ENCODE data around the gene MAP3K14. TPM values are rescaled to one million over a fixed set of nuclear protein-coding genes. Genes with fewer than 3 reads are reported as not detected.

MAP3K14 gene
- total RNA-seq, 1 donor from 2014 or later, result 1.4 TPM

DNA sequence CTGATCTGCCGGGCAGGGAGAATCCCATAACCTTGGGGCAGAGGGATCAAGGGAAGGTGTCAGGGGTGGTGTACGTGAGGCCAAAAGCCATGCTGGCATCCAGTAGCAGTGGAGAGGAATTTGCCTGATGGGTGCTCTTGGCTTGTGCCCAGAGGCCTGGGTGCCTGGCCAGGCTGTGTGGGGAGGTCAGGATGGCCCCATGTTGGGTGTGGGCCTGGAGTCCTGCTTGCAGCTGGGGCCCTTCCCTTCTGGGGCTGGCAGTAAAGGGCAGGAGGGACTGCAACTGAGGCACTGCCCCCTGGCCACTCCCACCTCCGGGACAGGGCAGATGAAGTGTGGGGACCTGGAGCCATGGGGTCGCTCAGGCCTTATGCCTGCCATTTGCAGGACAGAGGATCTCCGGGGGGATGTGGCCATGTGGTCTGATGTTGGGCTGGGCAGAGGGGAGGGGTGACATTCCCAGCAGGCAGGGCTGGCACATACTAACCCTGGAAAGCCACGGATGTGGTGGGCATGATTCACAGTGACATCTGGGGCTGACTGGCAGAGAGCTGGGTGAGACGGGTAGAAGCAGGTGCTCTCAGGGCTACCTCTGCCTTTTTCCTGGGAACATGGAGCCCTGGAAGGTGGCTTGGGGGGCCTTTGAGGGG is 91.6 kb downstream of the MAP3K14 start:
- no peak for DNase-seq (ENCODE audit: low read depth in 2 of 2)

DNA sequence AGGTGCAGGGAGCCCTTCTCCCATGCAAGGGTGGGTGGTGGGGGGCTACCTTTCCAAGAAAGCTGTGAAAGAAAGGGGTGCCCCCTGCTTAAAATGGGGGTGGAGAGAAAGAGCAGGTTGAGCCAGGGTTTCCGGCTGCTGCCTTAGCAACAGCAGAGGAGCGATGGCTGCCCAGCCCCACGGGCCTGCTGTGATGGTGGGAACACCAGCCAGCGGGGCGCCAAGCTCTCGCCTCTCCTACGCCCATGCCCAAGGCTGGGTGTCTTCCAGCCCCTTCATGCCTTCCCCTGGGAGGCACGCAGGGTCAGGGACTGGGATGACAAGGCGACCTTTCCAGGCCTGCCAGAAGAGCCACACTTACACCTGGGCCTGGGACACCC is 92.2 kb downstream of the MAP3K14 start:
- DNase-seq (ENCODE audit: low read depth in 2 of 2), result no peak

DNA sequence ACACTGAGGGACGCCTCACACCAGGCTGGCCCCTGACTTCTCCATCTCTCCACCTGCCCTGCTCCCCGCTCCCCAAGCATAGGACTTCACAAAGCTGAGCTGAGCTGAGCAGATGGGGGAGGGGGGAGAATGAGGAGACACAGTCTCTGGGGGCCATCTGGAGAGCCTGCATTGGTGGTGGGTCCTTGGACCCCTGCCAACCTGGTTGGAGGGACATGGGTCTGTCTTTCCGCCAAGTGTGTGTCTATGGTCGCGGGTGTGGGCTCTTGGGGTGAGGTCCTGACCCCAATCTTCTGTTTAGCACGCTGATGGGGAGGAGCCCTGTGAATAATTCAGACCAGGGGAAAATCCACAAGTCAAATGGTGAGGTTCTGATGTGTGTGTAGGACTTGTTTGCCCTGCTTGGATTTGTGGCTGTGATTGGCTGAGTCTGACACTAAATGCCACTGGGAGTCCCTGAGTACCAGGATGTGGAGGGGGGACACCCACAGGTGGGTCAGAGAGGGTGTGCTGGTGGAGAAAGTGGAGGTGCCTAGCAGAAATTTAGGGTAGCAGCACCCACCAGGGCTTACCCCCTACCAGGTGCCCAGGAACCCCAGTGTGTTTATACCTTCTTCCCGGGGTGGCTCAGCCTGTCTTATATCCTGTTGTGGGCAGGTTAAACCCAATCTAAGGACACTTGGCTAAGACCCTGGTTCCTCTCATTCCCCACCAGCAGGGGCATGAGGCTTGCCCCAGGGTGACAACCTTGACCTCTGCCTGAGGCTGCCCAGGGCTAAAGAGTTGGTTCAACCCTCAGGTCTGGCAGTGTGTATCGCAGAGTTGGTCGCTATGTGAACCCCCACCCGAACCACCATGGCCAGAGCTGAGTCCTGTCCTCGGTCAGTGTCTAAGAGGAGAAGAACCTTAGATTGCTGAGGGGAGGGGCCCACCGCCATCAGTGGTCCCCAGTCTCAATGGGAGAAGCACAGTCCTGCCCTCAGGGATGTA is 93.0 kb downstream of the MAP3K14 start:
- no peak for DNase-seq (ENCODE audit: low read depth in 2 of 2)

DNA sequence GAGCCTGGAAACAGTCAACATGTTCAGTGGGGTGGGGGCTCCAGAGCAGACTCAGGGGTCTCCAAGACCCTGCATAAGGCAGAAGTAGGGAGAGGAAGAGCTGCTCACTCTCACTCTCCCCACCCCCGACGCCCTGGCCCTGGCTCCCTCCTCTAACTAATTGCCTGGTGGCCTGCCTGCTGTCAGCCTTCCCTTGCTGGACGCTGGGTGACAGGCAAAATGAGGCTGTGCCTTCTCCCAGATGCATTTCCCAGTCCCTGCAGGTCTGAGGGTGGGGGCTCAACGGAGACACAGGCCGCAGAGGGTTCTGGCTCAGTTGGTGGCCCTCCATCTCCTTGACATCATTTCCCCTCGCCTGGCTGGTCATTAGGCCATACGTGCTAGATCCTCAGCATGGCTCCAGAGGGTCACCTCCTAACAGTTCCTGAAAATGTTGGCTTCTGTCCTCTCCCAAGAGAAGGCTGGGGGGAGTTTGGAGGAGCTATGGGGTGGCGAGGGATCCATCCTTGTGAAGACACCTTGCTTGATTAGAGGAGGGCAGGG is 93.8 kb downstream of the MAP3K14 start:
- no peak for DNase-seq (ENCODE audit: low read depth in 2 of 2)

DNA sequence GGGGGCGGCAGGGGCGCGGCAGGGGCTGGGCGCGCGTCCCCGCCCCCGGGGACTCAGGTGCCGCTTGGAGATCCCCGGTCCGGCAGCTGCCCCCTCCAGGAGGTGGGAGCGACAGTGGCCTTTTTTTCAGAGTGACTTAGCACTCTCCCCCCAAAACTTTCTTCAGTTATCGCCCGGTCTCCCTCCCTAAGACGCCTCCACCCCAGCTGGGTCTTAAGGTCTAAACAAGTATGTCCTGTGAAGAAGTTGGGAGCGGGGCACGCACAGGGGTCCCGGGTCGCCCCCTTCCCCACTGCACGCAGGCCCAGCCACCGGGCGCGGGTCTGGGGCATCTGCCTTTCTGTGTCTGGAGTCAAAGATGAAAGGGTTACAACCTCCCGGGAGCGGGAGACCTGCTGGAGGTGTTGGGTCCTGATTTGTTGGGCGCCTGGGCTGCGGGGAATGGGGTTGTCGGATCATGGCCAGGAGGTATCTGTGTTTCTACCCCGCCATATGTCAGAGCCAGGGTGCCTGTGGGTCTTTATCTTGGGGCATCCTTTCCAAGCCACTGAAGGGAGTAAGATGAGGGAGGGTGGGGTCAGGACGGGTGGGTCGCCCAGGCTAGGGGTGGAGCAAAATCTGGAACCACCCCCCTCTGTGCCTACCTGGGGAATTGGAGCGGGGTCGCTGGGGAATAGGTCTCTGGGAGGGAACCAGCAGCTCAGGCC is 94.4 kb downstream of the MAP3K14 start:
- DNase-seq (ENCODE audit: low read depth in 2 of 2), result no peak

DNA sequence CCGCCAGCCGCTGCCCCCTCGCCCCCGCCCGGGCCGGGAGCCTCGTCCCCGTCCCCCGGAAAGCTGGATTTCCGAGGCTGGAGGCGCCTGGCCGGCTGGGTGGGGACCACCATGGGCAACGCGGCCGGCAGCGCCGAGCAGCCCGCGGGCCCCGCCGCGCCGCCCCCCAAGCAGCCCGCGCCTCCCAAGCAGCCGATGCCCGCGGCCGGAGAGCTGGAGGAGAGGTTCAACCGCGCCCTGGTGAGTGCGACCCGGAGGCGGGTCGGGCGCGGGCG is 94.9 kb downstream of the MAP3K14 start:
- no peak for DNase-seq (ENCODE audit: low read depth in 2 of 2)

DNA sequence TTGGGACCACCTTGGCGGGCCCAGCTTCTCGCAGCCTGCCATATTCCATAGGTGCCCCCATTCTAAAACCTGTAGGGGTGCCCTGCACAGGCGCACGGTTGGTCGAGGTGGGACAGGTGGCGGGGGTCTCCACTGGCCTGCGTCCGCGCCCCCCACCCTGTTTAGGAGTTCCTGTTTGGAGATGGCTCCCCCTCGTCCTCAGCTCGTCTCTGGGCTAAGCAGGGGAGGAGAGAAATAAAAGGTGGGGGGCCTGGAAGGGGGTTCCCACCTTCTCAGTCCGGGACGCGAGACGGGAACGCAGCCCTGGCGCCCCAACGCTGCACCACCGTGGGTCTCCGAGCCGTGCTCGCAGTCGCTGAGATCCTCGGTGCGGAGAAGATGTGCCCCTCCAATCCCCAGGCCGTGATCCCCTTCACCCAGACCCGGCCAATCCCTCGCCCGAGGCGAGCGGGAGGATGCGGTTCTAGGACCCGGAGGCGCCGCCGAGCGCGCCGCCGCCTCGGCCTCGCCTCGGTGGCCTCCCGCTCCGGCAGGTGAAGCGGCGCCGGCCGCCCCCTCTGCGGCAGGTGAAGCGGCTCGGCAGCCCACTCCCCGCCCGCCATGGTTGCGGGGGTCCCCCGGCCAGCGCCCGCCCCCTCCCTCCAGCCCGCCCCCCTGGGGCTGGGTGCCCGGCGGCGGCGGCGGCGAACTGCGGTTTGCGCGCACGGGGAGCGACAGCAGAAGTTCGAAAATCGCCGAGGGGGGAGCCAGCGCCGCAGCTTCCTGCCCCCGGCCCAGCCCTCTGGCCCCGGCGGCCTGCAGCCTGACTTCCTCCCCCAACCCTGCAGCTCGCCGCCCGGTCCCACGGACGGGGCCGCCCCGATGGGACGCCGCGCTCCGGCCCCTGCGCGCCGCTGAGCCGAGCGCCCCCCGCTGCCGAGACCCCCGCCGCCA is 95.5 kb downstream of the MAP3K14 start, which contains the start of gene FMNL1:
Gene FMNL1 (plus strand): TSS at position 805 of the 933 bp plus-strand sequence. CDS start 240 bp downstream, outside the sequence.
- DNase-seq (ENCODE audit: low read depth in 2 of 2), result peak in 1 of 2 donors; percentile 11

DNA sequence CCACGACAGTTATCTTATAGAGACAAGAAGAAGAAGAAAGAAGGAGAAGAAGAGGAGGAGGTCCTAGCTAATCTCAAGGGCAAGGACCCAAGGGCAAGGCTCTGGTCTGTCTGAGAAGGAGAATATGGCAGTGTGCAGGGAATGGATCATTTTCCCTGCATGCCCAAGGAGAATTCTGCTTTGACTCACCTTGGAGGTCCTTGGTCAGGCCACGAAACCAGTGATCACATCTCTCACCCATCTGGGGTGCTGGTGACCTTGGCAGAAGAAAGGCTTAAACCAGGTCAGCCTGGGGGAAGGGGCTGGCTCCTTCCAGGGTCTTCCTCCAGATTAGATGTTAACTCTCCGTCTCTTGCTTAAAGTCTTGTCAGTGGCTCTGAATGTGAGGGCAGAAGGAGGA is 96.7 kb downstream of the MAP3K14 start:
- DNase-seq (ENCODE audit: low read depth in 2 of 2), result no peak

DNA sequence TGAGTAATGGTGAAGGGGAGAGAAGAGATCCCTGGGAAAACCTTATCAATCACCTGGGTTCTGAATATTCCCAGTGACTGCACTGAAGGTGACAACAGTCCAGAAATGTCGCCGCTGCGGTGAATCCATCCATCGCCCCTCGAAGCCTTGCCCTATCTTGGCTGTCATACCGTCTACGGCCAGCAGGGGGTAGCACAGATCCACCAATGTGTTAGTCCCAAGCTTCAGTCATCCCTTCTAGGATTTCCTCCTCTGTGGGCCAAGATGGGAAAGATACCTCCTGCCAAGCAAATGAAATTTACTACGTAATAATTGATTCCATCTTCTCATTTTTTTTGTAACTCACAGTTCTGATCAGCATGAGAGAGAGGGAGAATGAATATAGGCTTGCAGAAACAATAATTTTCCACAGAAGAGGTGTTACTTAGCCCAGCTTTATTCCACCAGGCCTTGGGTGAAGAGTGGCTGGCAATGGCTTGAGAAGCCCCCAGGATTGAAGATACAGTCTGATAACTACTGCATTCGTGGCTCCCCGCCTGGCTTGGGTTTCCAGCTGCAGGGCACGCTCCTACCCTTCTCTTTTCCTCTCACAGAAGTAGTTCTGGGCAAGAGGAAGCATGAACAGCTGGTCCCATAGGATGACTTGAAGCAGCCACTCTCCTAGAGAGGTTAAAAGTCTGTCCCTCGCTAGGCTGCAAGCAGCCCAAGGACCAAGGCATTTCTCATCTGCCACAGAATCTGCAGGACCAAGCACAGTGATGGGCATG is 97.7 kb downstream of the MAP3K14 start:
- peak; percentile 60 to 71 for DNase-seq (ENCODE audit: low read depth in 2 of 2)

Other genes starting within 250 kb of the MAP3K14 start
- 12.7 and 13.0 TPM in 2 replicates for gene PLCD3, start 184.5 kb downstream of the MAP3K14 start, total RNA-seq
- 3.4 and 4.1 TPM in 2 replicates for gene ACBD4, start 181.3 kb downstream of the MAP3K14 start, total RNA-seq
- 4.9 and 8.2 TPM in 2 replicates for gene HEXIM1, start 168.5 kb downstream of the MAP3K14 start, total RNA-seq
- gene HEXIM2, start 155.1 kb downstream of the MAP3K14 start, total RNA-seq, result 3.2 and 3.7 TPM in 2 replicates
- gene FMNL1, start 95.1 kb downstream of the MAP3K14 start, total RNA-seq, result 2.6 and 2.9 TPM in 2 replicates
- gene SPATA32, start 54.9 kb downstream of the MAP3K14 start, total RNA-seq, result not detected in 2 replicates
- gene ARHGAP27, start 115.8 kb upstream of the MAP3K14 start, total RNA-seq, result 19.3 and 37.0 TPM in 2 replicates
- 12.7 and 21.7 TPM in 2 replicates for gene PLEKHM1, start 173.7 kb upstream of the MAP3K14 start, total RNA-seq